HEK293T (cell line): ENCODE measurements around the gene ANKRD9.
"Not testable (repeated sequence)": the region's sequence is repeated elsewhere in the genome, so short reads cannot be mapped to it uniquely, and the experiment has no call there.

Experiments used
- CTCF ChIA-PET: fragments of 350-600 bp; formaldehyde crosslinking; extraction: SDS; loops from one replicate; lab custom pipeline; 2021; ENCODE audit warnings: antibody characterized with exemption, inconsistent platforms; lab: Yijun Ruan, JAX
- POLR2A ChIA-PET: fragments of 350-600 bp; formaldehyde crosslinking; extraction: SDS; loops from one replicate; lab custom pipeline; 2020; ENCODE audit warnings: antibody characterized with exemption, inconsistent platforms; lab: Yijun Ruan, JAX
- DNase-seq: peaks from one replicate; pipeline ENCODE4 v3.0.0; 2012; ENCODE audit warnings: mixed read lengths; ENCODE audit errors: extremely low spot score
- ARNT ChIP-seq: fragments of 450-650 bp; IDR thresholded peaks from 2 replicates; pipeline ENCODE4 v1.6.1; 2017; ENCODE audit warnings: mild to moderate bottlenecking
- BHLHE40 ChIP-seq: fragments of 450-650 bp; IDR thresholded peaks from 2 replicates; pipeline ENCODE4 v1.6.1; 2016; ENCODE audit warnings: mild to moderate bottlenecking, moderate library complexity, borderline replicate concordance
- CTBP1 ChIP-seq: fragments of 450-650 bp; IDR thresholded peaks from 2 replicates; pipeline ENCODE4 v1.6.1; 2016; ENCODE audit warnings: borderline replicate concordance
- ELF4 ChIP-seq: fragments of 450-650 bp; IDR thresholded peaks from 2 replicates; pipeline ENCODE4 v1.6.1; 2017; ENCODE audit warnings: antibody characterized with exemption
- FOXA1 ChIP-seq: fragments of 450-650 bp; IDR thresholded peaks from 2 replicates; pipeline ENCODE4 v1.6.1; 2016; ENCODE audit warnings: mild to moderate bottlenecking
- FOXK2 ChIP-seq: fragments of 450-650 bp; IDR thresholded peaks from 2 replicates; pipeline ENCODE4 v1.6.1; 2016; ENCODE audit warnings: mild to moderate bottlenecking
- FOXM1 ChIP-seq: fragments of 450-650 bp; IDR thresholded peaks from 2 replicates; pipeline ENCODE4 v1.6.1; 2017; ENCODE audit warnings: mild to moderate bottlenecking, borderline replicate concordance
- HDGF ChIP-seq: fragments of 450-650 bp; IDR thresholded peaks from 2 replicates; pipeline ENCODE4 v1.6.1; 2017; ENCODE audit warnings: antibody characterized with exemption, borderline replicate concordance
- L3MBTL2 ChIP-seq: fragments of 450-650 bp; conservative IDR thresholded peaks from 2 replicates; pipeline ENCODE4 v1.6.1; 2016; ENCODE audit warnings: mild to moderate bottlenecking
- LEF1 ChIP-seq: fragments of 450-650 bp; IDR thresholded peaks from 2 replicates; pipeline ENCODE4 v1.6.1; 2017; ENCODE audit warnings: mild to moderate bottlenecking, borderline replicate concordance
- NFRKB ChIP-seq: fragments of 450-650 bp; IDR thresholded peaks from 2 replicates; pipeline ENCODE4 v1.6.1; 2016; ENCODE audit warnings: mild to moderate bottlenecking, moderate library complexity
- PKNOX1 ChIP-seq: fragments of 450-650 bp; IDR thresholded peaks from 2 replicates; pipeline ENCODE4 v1.6.1; 2016
- SP1 ChIP-seq: fragments of 450-650 bp; IDR thresholded peaks from 2 replicates; pipeline ENCODE4 v1.6.1; 2017
- SUZ12 ChIP-seq: fragments of 450-650 bp; IDR thresholded peaks from 2 replicates; pipeline ENCODE4 v1.6.1; 2016; ENCODE audit warnings: mild to moderate bottlenecking
- TARDBP ChIP-seq: fragments of 450-650 bp; IDR thresholded peaks from 2 replicates; pipeline ENCODE4 v1.6.1; 2016
- ZNF384 ChIP-seq: fragments of 450-650 bp; IDR thresholded peaks from 2 replicates; pipeline ENCODE4 v1.6.1; 2016

The ANKRD9 gene

GRCh38 chr14:102554821-102555819, 45.5 kb upstream of the ANKRD9 start:
- DNase-seq, result no peak
- CTCF ChIA-PET, result no interaction called here
- POLR2A ChIA-PET, result no interaction called here
- no peak for TF ChIP-seq LEF1
- TF ChIP-seq SUZ12, result no peak
- TF ChIP-seq FOXM1, result no peak
- no peak for TF ChIP-seq ZNF384
- TF ChIP-seq SP1, result no peak
- TF ChIP-seq FOXK2, result no peak
- TF ChIP-seq ELF4, result no peak
- TF ChIP-seq HDGF, result no peak
- TF ChIP-seq L3MBTL2, result no peak
- TF ChIP-seq ARNT, result no peak
- no peak for TF ChIP-seq BHLHE40
- no peak for TF ChIP-seq CTBP1
- no peak for TF ChIP-seq PKNOX1

GRCh38 chr14:102551995-102552705, 42.6 kb upstream of the ANKRD9 start:
- ChIA-PET POLR2A (no interaction called here), CTCF (no interaction called here)
- TF ChIP-seq FOXK2 (no peak), ELF4 (no peak), FOXA1 (no peak), SP1 (no peak), ZNF384 (no peak), ARNT (no peak), NFRKB (no peak), CTBP1 (no peak), TARDBP (no peak)
- no peak for DNase-seq

- POLR2A ChIA-PET, CTCF ChIA-PET, DNase-seq: not testable (repeated sequence)
Observed at GRCh38 chr14:102550927-102551401, 41.4 kb upstream of the ANKRD9 start.

GRCh38 chr14:102548616-102549240, 39.2 kb upstream of the ANKRD9 start:
- ChIA-PET CTCF (no interaction called here), POLR2A (interaction anchor here (1.1 kb wide), 1 partner anchor 43 kb away, joined by 3 read pairs; no protein-coding TSS in a partner anchor)
- no peak for DNase-seq
- TF ChIP-seq LEF1, result no peak
- TF ChIP-seq ZNF384, result no peak
- TF ChIP-seq SUZ12, result no peak
- TF ChIP-seq HDGF, result no peak
- no peak for TF ChIP-seq FOXK2
- TF ChIP-seq BHLHE40, result no peak
- TF ChIP-seq ARNT, result no peak
- no peak for TF ChIP-seq FOXM1
- no peak for TF ChIP-seq SP1
- TF ChIP-seq CTBP1, result no peak
- TF ChIP-seq TARDBP, result no peak
- TF ChIP-seq FOXA1, result no peak

DNA sequence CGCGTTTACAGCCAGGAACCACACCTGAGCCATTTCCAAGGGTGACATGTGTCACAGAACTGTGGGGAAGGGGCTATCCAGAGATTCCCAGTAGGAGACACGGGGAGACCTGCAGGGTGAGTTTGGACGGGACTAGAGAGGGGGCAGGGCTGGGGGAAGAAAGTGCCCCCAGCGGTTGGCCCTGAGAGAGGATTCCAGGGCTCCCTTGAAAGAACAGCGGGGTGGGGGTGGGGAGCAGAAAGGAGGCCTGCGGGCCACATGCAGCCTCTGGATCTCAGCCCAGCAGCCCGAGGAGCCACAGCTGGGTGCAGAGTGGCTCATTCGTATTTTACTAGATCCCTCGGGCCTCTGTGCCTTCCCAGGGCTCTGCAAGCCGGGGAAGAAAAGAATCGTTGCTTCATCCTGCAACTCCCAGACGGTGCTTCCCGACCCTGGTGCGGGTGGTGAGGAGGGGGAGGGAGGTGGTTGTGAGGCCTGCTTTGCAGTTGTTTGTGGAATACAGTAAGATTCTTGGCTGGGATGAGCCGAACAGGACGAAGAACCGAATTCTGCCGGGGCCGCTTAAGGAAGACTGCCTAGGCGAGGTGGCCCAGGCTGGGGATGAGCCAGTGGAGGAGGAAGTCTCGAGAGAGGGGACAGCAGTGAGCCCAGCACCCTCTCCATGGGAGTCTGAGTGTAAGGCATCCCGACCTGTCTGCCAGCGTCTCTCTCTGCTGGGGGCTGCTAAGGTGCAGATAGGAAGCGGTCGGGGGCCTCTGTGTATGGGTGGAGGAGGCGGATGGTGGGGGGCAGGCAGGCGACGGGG, 36.1 kb upstream of the ANKRD9 start:
- POLR2A ChIA-PET, result no interaction called here
- DNase-seq, result no peak
- TF ChIP-seq TARDBP, result no peak
- no peak for TF ChIP-seq FOXK2
- TF ChIP-seq BHLHE40, result no peak
- no peak for TF ChIP-seq SUZ12
- TF ChIP-seq FOXA1, result no peak
- no peak for TF ChIP-seq SP1
- CTCF ChIA-PET, result no interaction called here

GRCh38 chr14:102544747-102545460, 35.3 kb upstream of the ANKRD9 start:
- POLR2A ChIA-PET, result no interaction called here
- CTCF ChIA-PET, result no interaction called here
- no peak for DNase-seq
- TF ChIP-seq FOXM1, result no peak
- no peak for TF ChIP-seq SUZ12
- no peak for TF ChIP-seq CTBP1
- no peak for TF ChIP-seq FOXK2
